ENCODE results near the gene BDH1. TPM values are rescaled to one million over a fixed set of nuclear protein-coding genes. Genes with fewer than 3 reads are reported as not detected.

The BDH1 gene
- total RNA-seq, 1 donor from 2014 or later: 32.2 TPM

DNA sequence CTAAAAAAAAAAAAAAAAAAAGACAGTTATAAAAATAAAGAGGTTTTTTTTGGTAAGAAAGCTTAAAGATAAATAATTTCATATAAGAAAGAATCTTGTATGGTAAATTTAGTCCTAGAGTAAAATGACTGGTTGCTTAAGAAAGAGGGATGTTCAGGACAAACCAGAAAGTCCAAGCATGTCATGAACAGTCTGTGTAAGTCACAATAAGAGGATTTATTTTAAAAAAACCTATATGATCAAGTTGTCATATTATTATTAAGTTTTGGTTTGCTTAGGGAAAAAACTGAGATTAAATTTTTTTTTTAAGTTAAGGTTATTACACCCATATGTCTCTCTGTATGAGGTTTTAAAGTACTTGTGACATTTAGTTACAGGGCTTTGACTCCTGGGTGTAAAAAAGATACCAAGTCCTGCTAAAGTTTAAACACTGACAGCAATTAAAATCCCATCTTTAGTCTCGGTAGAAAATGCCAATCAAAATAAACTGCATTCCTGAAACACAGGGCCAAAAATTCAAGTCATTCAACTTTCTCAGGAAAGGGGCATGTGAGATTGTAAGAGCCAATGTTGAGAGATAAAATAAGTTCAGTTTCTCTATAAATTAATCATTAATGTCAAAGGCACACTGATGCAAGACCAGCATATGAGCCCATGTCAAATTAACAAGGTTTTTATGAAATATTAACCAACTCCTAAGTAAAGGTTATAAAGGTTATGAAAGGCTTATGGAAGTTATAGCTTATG is 8.5 kb upstream of the BDH1 start:
- Mint-ChIP-seq H3K36me3 (ENCODE audit: low read depth) (peaks cover 18% of the 10 kb centered on the region), H3K4me3 (no peak overlapping the region), H3K9me3 (peaks cover 10% of the 10 kb centered on the region), H3K4me1 (peaks cover 45% of the 10 kb centered on the region), H3K27me3 (ENCODE audit: low read depth) (peaks cover 4% of the 10 kb centered on the region), H3K27ac (ENCODE audit: unreplicated experiment) (no peak overlapping the region)
- TF ChIP-seq, protein P1, sequence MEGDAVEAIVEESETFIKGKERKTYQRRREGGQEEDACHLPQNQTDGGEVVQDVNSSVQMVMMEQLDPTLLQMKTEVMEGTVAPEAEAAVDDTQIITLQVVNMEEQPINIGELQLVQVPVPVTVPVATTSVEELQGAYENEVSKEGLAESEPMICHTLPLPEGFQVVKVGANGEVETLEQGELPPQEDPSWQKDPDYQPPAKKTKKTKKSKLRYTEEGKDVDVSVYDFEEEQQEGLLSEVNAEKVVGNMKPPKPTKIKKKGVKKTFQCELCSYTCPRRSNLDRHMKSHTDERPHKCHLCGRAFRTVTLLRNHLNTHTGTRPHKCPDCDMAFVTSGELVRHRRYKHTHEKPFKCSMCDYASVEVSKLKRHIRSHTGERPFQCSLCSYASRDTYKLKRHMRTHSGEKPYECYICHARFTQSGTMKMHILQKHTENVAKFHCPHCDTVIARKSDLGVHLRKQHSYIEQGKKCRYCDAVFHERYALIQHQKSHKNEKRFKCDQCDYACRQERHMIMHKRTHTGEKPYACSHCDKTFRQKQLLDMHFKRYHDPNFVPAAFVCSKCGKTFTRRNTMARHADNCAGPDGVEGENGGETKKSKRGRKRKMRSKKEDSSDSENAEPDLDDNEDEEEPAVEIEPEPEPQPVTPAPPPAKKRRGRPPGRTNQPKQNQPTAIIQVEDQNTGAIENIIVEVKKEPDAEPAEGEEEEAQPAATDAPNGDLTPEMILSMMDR (conservative IDR thresholded peaks at IDR 0.05): no peak
- no peak for DNase-seq (ENCODE audit: low read depth, low spot score)

DNA sequence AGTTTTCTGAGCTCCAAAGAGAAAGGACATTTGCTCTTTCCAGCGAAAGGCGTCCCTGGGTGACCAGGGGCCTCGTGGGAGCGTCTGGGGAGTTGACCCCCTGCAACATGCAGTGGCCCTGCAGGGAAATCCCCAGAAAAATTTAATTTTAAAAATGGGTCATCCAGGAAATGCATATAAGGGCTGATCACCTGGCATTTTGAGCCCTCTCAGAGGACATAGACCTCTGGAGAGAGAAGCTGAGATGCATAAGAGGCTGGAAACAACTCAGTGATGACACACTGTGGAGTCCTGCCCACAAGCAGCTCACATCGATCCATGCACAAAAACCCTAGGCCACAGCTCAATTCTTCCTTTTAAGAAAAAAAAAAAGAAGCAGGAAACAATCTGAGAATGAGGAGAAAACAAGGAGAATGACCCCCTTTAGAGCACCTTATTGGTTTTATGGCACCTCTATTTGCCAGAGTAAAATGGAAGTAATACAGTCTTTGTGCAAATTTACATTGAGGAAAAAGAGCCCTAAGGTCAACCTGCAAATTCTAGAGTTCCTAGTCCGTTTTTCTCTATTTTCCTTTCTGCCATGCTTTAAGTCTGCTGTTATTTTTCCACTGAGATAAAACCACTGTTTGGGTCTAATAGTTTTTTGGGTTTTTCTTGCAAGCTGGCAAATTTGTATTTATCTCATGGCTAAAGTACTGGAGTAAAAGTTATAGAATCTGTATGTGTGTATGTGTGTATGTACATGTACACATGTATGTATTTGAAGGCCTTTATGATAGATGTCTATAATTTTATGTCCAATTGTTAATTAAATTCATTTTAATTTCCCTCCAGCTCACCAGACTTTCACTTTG is 6.9 kb upstream of the BDH1 start:
- peaks cover 10% of the 10 kb centered on the region for H3K9me3 Mint-ChIP-seq

DNA sequence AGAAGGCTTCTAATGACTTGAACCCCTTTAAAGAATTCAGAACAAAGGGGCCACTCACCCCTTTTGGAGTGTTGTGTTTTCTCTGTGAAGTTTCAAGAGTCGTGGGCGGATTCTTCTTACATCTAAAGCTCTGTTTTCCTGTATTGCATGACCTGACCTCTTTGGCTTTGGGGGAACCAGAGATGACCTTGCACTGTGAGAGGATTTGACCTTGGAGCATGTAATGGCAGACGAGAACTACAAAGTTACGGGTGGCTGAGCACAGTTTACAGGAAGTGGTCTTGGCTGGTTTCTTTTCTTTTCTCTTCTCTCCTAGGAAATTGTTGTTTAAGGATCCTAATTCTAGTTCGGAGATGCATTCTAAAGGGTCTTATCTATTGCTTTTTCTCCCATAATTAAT is 6.2 kb upstream of the BDH1 start:
- TF ChIP-seq, protein P1 (conservative IDR thresholded peaks at IDR 0.05): no peak
- DNase-seq (ENCODE audit: low read depth, low spot score): no peak
- Mint-ChIP-seq H3K36me3 (ENCODE audit: low read depth) (peaks cover 17% of the 10 kb centered on the region), H3K4me3 (peak overlapping the region; percentile 56), H3K4me1 (peaks cover 29% of the 10 kb centered on the region), H3K27ac (ENCODE audit: unreplicated experiment) (no peak overlapping the region), H3K27me3 (ENCODE audit: low read depth) (peaks cover 17% of the 10 kb centered on the region), H3K9me3 (peaks cover 10% of the 10 kb centered on the region)

More for the DNA sequence above, 6.9 kb upstream of the BDH1 start:
- DNase-seq (ENCODE audit: low read depth, low spot score): no peak
- H3K27me3 Mint-ChIP-seq (ENCODE audit: low read depth): peaks cover 12% of the 10 kb centered on the region
- H3K4me3 Mint-ChIP-seq: peak overlapping the region; percentile 56
- peaks cover 20% of the 10 kb centered on the region for H3K36me3 Mint-ChIP-seq (ENCODE audit: low read depth)
- H3K4me1 Mint-ChIP-seq: peaks cover 33% of the 10 kb centered on the region
- TF ChIP-seq, protein P1 (conservative IDR thresholded peaks at IDR 0.05): no peak
- H3K27ac Mint-ChIP-seq (ENCODE audit: unreplicated experiment): no peak overlapping the region

DNA sequence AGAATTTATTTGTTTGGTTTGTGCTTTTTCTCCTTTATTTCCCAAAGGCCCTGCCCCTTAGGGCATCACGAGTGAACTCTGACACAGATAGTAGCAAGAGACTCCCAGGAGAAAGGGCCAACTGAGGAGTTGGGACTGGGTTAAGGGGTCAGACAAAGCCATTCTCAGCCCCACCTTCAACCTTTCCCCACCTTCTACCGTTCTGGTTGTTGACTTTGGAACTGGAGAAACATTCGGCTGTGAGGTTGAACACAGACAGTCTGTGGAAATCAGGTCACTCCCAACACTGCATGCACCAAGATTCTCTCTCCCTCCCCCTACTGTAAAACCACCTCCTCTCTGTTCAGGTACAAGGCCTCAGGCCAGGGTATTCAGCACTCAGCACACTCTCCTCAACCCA is 3.9 kb upstream of the BDH1 start:
- H3K36me3 Mint-ChIP-seq (ENCODE audit: low read depth): peaks cover 17% of the 10 kb centered on the region
- H3K4me1 Mint-ChIP-seq: peaks cover 30% of the 10 kb centered on the region
- H3K9me3 Mint-ChIP-seq: peaks cover 10% of the 10 kb centered on the region
- H3K4me3 Mint-ChIP-seq: peak overlapping the region; percentile 14
- H3K27ac Mint-ChIP-seq (ENCODE audit: unreplicated experiment): no peak overlapping the region
- peaks cover 24% of the 10 kb centered on the region for H3K27me3 Mint-ChIP-seq (ENCODE audit: low read depth)
- TF ChIP-seq, protein P1 (conservative IDR thresholded peaks at IDR 0.05): no peak
- DNase-seq (ENCODE audit: low read depth, low spot score): no peak

DNA sequence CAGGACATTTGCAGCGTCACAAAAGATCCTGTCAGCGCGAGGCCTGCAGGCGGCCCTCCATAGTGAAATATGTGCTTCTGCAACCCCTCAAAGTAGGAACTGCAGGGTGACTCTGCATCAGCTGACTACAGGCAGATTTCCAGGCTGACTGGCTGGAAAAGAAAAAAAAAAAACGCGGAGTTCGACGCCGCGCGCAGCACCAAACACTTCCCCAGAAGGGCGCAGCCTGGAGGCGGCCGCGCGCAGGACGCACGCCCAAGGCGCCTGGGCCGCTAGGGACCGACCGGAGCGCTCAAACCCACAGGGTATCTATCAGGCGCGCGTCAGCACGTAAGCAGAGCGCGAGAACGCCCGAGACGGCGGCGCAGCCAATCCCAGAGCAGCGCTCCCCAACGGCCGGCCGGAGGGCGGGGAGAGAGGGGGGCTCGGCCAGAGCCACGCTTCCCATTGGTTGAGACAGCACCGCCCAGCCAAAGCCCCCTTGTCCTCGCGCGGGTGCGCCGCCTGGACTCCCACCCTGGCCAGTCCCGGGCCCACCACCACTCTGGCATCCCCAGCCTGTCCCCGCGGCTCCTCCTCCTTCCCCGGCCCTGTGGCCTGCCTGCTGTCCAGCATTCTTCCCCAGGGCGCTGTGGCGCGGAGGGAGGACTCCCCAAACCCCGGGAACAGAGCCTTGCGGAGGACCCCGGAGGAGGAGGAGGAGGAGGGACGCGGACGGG is 1.0 kb downstream of the BDH1 start:
- Mint-ChIP-seq H3K4me3 (peak overlapping the region; percentile 91), H3K9me3 (no peaks in the 10 kb centered on the region), H3K27ac (ENCODE audit: unreplicated experiment) (peak overlapping the region; percentile 90), H3K36me3 (ENCODE audit: low read depth) (peaks cover 5% of the 10 kb centered on the region), H3K4me1 (peaks cover 23% of the 10 kb centered on the region), H3K27me3 (ENCODE audit: low read depth) (peaks cover 20% of the 10 kb centered on the region)
- TF ChIP-seq, protein P1 (conservative IDR thresholded peaks at IDR 0.05): peak; percentile 64
- DNase-seq (ENCODE audit: low read depth, low spot score): peak; percentile 91

All from neural crest cell (in vitro differentiated cells).